Stimulated activated naive CD8-positive, alpha-beta T cell treated with anti-CD3 and anti-CD28 coated beads, Interleukin-15, Interleukin-2, amounts not matched to agents 100 ng/mL and 50 ng/mL, for 24 hours (primary cell): ENCODE data around the gene LCE7A.

Experiments used
- H3K27ac Mint-ChIP-seq: one replicate; pipeline ENCODE4 v1.8.0; 2021; ENCODE audit warnings: mild to moderate bottlenecking, mixed read lengths
- H3K27me3 Mint-ChIP-seq: one replicate; pipeline ENCODE4 v1.8.0; 2021; ENCODE audit warnings: mixed read lengths
- H3K36me3 Mint-ChIP-seq: one replicate; pipeline ENCODE4 v1.8.0; 2021; ENCODE audit warnings: low read depth, mixed read lengths
- H3K4me1 Mint-ChIP-seq: one replicate; pipeline ENCODE4 v1.8.0; 2021; ENCODE audit warnings: low read depth, mixed read lengths
- H3K4me3 Mint-ChIP-seq: one replicate; pipeline ENCODE4 v1.8.0; 2021; ENCODE audit warnings: mild to moderate bottlenecking, mixed read lengths
- H3K9me3 Mint-ChIP-seq: one replicate; pipeline ENCODE4 v1.8.0; 2021; ENCODE audit warnings: mixed read lengths

Gene LCE7A

GRCh38 chr1:152899883-152900282 lies 40.1 kb downstream of the LCE7A start:
- H3K4me1 Mint-ChIP-seq, result no peaks in the 10 kb centered on the region
- no peak overlapping the region for H3K27ac Mint-ChIP-seq
- no peak overlapping the region for H3K4me3 Mint-ChIP-seq
- H3K9me3 Mint-ChIP-seq, result no peaks in the 10 kb centered on the region
- no peaks in the 10 kb centered on the region for H3K36me3 Mint-ChIP-seq
- peaks cover 34% of the 10 kb centered on the region for H3K27me3 Mint-ChIP-seq

GRCh38 chr1:152901631-152902030 lies 41.8 kb downstream of the LCE7A start:
- Mint-ChIP-seq H3K27ac (no peak overlapping the region), H3K36me3 (no peaks in the 10 kb centered on the region), H3K9me3 (no peaks in the 10 kb centered on the region), H3K27me3 (peaks cover 36% of the 10 kb centered on the region), H3K4me3 (no peak overlapping the region), H3K4me1 (no peaks in the 10 kb centered on the region)

- no peak overlapping the region for H3K4me3 Mint-ChIP-seq
- no peaks in the 10 kb centered on the region for H3K4me1 Mint-ChIP-seq
- H3K27ac Mint-ChIP-seq, result no peak overlapping the region
- no peaks in the 10 kb centered on the region for H3K36me3 Mint-ChIP-seq
- no peaks in the 10 kb centered on the region for H3K9me3 Mint-ChIP-seq
- peaks cover 33% of the 10 kb centered on the region for H3K27me3 Mint-ChIP-seq
Observed at GRCh38 chr1:152902636-152903035, 42.8 kb downstream of the LCE7A start.

- H3K4me1 Mint-ChIP-seq, result peaks cover 6% of the 10 kb centered on the region
- H3K4me3 Mint-ChIP-seq, result no peak overlapping the region
- peaks cover 1% of the 10 kb centered on the region for H3K9me3 Mint-ChIP-seq
- no peaks in the 10 kb centered on the region for H3K36me3 Mint-ChIP-seq
- H3K27ac Mint-ChIP-seq, result peak overlapping the region; percentile 49
- H3K27me3 Mint-ChIP-seq, result peaks cover 31% of the 10 kb centered on the region
Observed at GRCh38 chr1:152904688-152905440, 45.1 kb downstream of the LCE7A start.

- no peak overlapping the region for H3K27ac Mint-ChIP-seq
- H3K36me3 Mint-ChIP-seq, result no peaks in the 10 kb centered on the region
Observed at GRCh38 chr1:152906023-152906565, 46.3 kb downstream of the LCE7A start.

GRCh38 chr1:152907686-152908601 lies 48.1 kb downstream of the LCE7A start, which contains the start of gene IVL:
TSS of gene IVL (plus strand) at chr1:152908546. CDS start at chr1:152909798, 1,252 bp downstream.
- Mint-ChIP-seq H3K27me3 (peaks cover 30% of the 10 kb centered on the region), H3K4me3 (no peak within 1 kb of the TSS), H3K36me3 (no peaks in the 10 kb centered on the region), H3K4me1 (peaks cover 6% of the 10 kb centered on the region), H3K27ac (peak within 1 kb of the TSS; percentile 16), H3K9me3 (peaks cover 3% of the 10 kb centered on the region)

More at GRCh38 chr1:152906023-152906565, 46.3 kb downstream of the LCE7A start:
- Mint-ChIP-seq H3K27me3 (peaks cover 23% of the 10 kb centered on the region), H3K4me1 (peaks cover 6% of the 10 kb centered on the region), H3K9me3 (peaks cover 3% of the 10 kb centered on the region), H3K4me3 (no peak overlapping the region)

- Mint-ChIP-seq H3K4me1 (peaks cover 6% of the 10 kb centered on the region), H3K27me3 (peaks cover 32% of the 10 kb centered on the region), H3K4me3 (no peak overlapping the region), H3K27ac (no peak overlapping the region), H3K36me3 (no peaks in the 10 kb centered on the region), H3K9me3 (peaks cover 3% of the 10 kb centered on the region)
Observed at GRCh38 chr1:152909206-152909605, 49.4 kb downstream of the LCE7A start.
